ENCODE measurements around the gene DSE.

The DSE gene

DNA sequence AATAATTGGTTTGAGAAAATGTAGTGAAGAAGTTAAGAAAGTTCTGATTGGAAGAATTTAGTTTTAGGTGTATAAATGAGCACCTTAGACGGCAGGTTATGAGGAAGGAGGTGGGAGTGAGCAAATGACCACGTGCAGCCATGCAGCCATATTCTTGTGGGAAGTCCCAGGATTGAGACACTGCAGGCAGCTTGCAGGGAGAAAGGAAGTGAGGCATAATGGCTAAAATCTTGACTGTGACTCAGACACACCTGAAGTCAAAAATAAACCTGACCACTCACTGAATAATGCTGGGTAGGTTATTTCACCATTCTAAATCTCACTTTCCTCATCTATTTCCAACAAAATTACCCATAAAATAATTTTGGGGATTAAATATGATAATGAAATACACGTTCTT is 16.6 kb downstream of the DSE start:
- no peak for DNase-seq (ENCODE audit: low read depth)

DNA sequence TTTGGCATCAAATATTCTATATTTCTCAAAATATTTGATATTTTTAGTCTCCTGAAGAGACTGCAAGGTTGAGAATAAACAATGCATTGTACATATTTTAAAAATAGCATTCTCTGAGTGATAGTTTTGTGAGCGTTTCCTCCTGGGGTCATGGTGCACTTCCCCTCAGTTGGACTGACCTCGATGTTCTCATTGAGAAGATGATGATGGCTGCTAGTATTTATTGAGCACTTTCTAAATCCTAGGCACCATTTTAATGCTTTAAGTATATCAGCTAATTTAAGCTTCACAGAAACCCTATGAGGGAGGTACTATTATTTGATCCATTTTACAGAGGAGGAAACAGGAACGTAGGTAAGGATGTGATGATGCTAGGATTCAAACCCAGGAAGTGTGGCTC is 18.2 kb downstream of the DSE start:
- DNase-seq (ENCODE audit: low read depth), result no peak

DNA sequence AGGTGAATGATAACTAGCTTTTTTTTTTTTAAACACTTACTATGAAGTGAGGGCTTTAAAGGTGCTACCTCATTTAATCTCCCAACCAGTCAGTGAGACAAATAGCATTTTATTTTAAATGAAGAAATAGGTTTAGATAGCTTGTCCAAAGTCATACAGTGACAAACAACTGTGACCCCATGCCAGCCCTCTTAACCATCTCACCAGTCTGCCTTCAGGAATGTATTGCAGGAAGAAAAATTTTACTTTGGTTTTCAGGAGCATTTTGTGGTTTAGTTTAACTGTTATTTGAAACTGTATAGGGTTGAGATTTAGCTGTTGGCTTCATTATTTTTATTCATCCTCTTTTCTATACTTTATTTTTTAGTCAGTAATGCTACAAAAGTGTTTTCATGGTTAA is 18.6 kb downstream of the DSE start:
- no peak for DNase-seq (ENCODE audit: low read depth)

DNA sequence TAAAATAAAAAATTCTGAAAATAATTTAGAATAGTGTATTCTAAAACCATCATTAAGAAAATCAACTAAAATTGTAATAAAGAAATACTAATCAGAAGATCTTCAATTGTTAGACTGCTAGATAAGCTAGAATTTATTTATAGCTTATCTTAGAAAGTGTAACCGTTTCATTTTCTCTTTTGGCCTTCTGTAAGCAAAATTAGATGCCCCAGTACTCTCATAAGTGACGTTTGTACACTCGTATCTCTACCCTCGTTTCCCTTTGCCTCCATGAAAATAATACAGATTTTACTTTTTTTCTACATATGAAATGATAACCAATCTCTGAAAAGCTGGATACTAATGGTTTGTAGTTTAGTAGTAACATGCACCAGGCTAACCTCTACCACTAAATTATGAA is 19.8 kb downstream of the DSE start:
- no peak for DNase-seq (ENCODE audit: low read depth)

GRCh38 chr6:116392132-116393013 is 21.6 kb downstream of the DSE start:
- DNase-seq (ENCODE audit: low read depth), result no peak

GRCh38 chr6:116393430-116393829 is 22.7 kb downstream of the DSE start:
- no peak for DNase-seq (ENCODE audit: low read depth)

DNA sequence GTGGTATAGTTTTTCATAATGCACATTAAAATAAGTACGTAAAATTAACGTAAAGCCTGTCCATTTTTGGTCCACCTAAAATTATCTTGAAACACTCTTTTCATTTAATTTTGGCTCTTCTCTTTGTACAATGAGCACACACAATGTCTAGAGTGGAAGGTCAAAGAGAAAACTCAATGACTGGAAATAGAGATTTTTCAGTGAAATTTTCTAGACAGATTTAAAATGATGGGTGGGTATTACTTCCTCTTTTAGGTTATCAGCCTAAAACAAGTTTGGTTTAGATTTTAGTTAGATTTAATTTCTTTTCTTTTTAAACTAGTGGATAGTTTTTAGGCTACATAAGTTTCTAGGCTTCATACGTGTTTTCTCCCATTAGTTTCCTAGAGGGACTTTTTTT is 24.9 kb downstream of the DSE start:
- no peak for DNase-seq (ENCODE audit: low read depth)

- DNase-seq (ENCODE audit: low read depth), result no peak
Observed at GRCh38 chr6:116396441-116396840, 25.7 kb downstream of the DSE start.

- peak; percentile 56 for DNase-seq (ENCODE audit: low read depth)
Observed at GRCh38 chr6:116397914-116398313, 27.2 kb downstream of the DSE start.

GRCh38 chr6:116398316-116399010 is 27.7 kb downstream of the DSE start:
- peak; percentile 46 for DNase-seq (ENCODE audit: low read depth)

- DNase-seq (ENCODE audit: low read depth), result no peak
Observed at GRCh38 chr6:116399287-116399686, 28.5 kb downstream of the DSE start.

GRCh38 chr6:116400328-116400727 is 29.6 kb downstream of the DSE start:
- no peak for DNase-seq (ENCODE audit: low read depth)

- no peak for DNase-seq (ENCODE audit: low read depth)
Observed at GRCh38 chr6:116402108-116402937, 31.6 kb downstream of the DSE start.

DNA sequence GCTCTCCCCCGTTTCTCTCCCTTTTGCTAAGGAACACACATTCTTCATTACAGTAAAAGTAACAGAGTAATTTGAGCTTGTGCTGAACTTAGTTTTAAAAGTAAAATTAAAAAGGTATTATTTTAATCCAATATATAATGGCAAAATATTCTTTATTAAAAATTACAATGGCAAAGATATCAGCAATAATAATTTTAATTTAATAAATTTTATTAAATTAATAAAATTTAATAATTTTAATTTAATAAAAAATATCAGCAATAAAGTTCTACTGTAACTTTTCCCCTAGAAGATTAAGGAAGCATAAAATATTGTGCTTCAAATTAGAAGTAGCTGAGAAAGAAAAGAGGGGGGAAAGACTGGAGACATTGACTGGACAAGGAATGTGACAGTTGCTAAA is 32.5 kb downstream of the DSE start:
- no peak for DNase-seq (ENCODE audit: low read depth)

DNA sequence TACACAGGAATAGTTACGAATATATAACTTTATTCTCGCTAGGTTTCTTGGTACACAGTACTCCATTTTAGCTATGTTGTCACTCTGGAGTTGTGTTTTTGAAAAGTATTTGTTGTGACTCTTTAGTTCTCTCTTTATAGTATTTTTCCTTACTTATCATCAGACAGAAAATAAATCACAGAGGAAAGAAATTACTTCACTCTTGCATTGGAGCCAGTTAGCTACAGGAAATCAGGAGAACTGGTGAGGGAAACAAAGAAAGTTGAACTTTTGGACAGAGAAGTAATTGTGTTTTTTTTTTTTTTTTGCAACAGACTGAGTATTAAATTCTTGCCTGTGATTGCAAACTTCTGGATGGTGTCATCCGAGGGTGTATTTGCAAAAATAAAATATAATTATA is 33.9 kb downstream of the DSE start:
- peak; percentile 37 for DNase-seq (ENCODE audit: low read depth)

GRCh38 chr6:116405138-116405537 is 34.4 kb downstream of the DSE start:
- DNase-seq (ENCODE audit: low read depth), result peak; percentile 56

GRCh38 chr6:116405652-116406356 is 35.1 kb downstream of the DSE start:
- DNase-seq (ENCODE audit: low read depth), result peak; percentile 50

- DNase-seq (ENCODE audit: low read depth), result no peak
Observed at GRCh38 chr6:116406678-116407345, 36.1 kb downstream of the DSE start.

DNA sequence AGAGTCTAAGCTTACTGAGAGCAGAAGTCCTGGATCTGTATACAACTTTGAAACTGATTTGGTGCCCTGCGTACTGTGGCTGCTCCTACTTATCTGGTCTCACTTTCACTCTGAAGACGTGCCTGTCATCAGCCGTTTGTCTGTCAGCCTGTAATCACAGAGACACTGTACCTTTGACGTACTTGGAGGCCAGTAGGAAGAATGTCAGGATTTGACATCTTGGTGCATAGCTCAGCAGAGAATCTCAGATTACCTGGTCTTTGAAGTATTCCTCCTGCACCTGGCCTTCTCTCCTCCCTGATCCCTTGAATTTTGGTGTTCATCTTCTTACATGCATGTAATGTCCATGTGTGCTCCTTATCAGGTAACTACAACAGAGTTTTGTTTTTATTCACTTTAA is 37.7 kb downstream of the DSE start:
- DNase-seq (ENCODE audit: low read depth), result no peak

- no peak for DNase-seq (ENCODE audit: low read depth)
Observed at GRCh38 chr6:116409756-116410155, 39.0 kb downstream of the DSE start.

DNA sequence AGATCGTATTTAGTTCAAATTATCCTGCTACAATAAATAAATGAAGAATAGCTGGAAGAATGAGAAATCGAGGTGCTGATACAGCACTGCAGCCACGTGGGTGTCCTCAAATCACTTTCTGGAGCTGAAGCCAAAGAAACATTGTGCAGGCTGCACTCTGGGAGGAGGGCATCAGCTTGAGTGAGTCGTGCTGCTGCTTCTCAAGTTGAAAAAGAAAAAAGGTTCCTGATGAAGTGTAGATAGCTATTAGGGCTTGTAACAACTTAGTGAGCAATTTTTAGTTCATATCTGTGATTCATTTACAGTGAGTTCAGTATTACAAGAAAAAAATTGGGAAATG is 40.5 kb downstream of the DSE start:
- peak; percentile 52 for DNase-seq (ENCODE audit: low read depth)

- DNase-seq (ENCODE audit: low read depth), result peak; percentile 58
Observed at GRCh38 chr6:116412270-116412669, 41.5 kb downstream of the DSE start.
